Fibroblast of lung (primary cell): ENCODE measurements around the gene UGT1A7.

Source experiments
- CTCF ChIP-seq, 2 donors: IDR thresholded peaks in 1 of 2; conservative IDR thresholded peaks in 1 of 2; 1 replicate in 1 of 2; 2 replicates in 1 of 2; pipeline ENCODE4 v1.5.1; 2011 to 2012; ENCODE audit warnings: low read length in 2 of 2, control low read depth in 1 of 2, inconsistent platforms in 1 of 2, low read depth in 1 of 2, mild to moderate bottlenecking in 1 of 2
- EZH2 ChIP-seq: IDR thresholded peaks from 2 replicates; pipeline ENCODE4 v1.5.1; 2012; ENCODE audit warnings: low read length, control low read depth, mild to moderate bottlenecking; ENCODE audit errors: missing control alignments

- TF ChIP-seq CTCF (conservative IDR thresholded peaks at IDR 0.05 in 1 of 2, IDR thresholded peaks at IDR 0.05 in 1 of 2; ENCODE audit: low read depth in 1 of 2, low read length in 2 of 2): no peak
- no peak for TF ChIP-seq EZH2
These were observed 140.0 kb downstream of the UGT1A7 start for GRCh38 chr2:233821709-233822100.
